GM08714 (cell line): ENCODE results near the gene YES1.
A peak's percentile ranks its signal among the peaks of the same experiment; 100 is the strongest.

Source experiments
- H3K4me3 ChIP-seq: fragments of 200-500 bp; sonication (Bioruptor generic); 2 replicates; pipeline ENCODE4 v1.5.1; 2014; ENCODE audit warnings: mild to moderate bottlenecking, low read length, inconsistent platforms
- ZNF274 ChIP-seq: IDR thresholded peaks from 2 replicates; pipeline ENCODE4 v1.6.1; 2012; ENCODE audit warnings: mild to moderate bottlenecking, low read depth, low read length

The YES1 gene

GRCh38 chr18:833197-833596, 21.2 kb upstream of the YES1 start:
- TF ChIP-seq ZNF274: no peak
- no peak overlapping the region for H3K4me3 ChIP-seq

GRCh38 chr18:832085-832681, 20.1 kb upstream of the YES1 start:
- H3K4me3 ChIP-seq: no peak overlapping the region
- no peak for TF ChIP-seq ZNF274

GRCh38 chr18:830315-830901, 18.4 kb upstream of the YES1 start:
- peak overlapping the region; percentile 29; the same call in 1 of the 2 replicates for H3K4me3 ChIP-seq
- TF ChIP-seq ZNF274: no peak

- no peak overlapping the region for H3K4me3 ChIP-seq
- TF ChIP-seq ZNF274: no peak
These were observed 17.4 kb upstream of the YES1 start for GRCh38 chr18:829432-829831.

- TF ChIP-seq ZNF274: no peak
- H3K4me3 ChIP-seq: no peak overlapping the region
These were observed 15.1 kb upstream of the YES1 start for GRCh38 chr18:827093-827677.

- no peak overlapping the region for H3K4me3 ChIP-seq
These were observed 14.0 kb upstream of the YES1 start for GRCh38 chr18:825891-826585.

GRCh38 chr18:824179-824578, 12.1 kb upstream of the YES1 start:
- TF ChIP-seq ZNF274: no peak
- no peak overlapping the region for H3K4me3 ChIP-seq

More at GRCh38 chr18:825891-826585, 14.0 kb upstream of the YES1 start:
- no peak for TF ChIP-seq ZNF274

- H3K4me3 ChIP-seq: no peak overlapping the region
- no peak for TF ChIP-seq ZNF274
These were observed 8.6 kb upstream of the YES1 start for GRCh38 chr18:820591-821165.

- no peak for TF ChIP-seq ZNF274
- no peak overlapping the region for H3K4me3 ChIP-seq
These were observed 4.8 kb upstream of the YES1 start for GRCh38 chr18:816869-817268.

GRCh38 chr18:816088-816653, 4.1 kb upstream of the YES1 start:
- H3K4me3 ChIP-seq: no peak overlapping the region
- TF ChIP-seq ZNF274: no peak

GRCh38 chr18:815353-815752, 3.3 kb upstream of the YES1 start:
- no peak overlapping the region for H3K4me3 ChIP-seq
- no peak for TF ChIP-seq ZNF274

- no peak overlapping the region for H3K4me3 ChIP-seq
- TF ChIP-seq ZNF274: no peak
These were observed 2.5 kb upstream of the YES1 start for GRCh38 chr18:814300-815084.
